GM12878 (cell line): ENCODE results near the gene NFYA.

Experiments used
- KAT2A ChIP-seq: conservative IDR thresholded peaks from 2 replicates; pipeline ENCODE4 v1.6.1; 2011; ENCODE audit warnings: low read depth, low read length; ENCODE audit not compliant: control insufficient read depth
- ZNF24 ChIP-seq: fragments of 450-650 bp; IDR thresholded peaks from 2 replicates; pipeline ENCODE4 v1.6.1; 2017; ENCODE audit warnings: antibody characterized with exemption, mild to moderate bottlenecking

DNA sequence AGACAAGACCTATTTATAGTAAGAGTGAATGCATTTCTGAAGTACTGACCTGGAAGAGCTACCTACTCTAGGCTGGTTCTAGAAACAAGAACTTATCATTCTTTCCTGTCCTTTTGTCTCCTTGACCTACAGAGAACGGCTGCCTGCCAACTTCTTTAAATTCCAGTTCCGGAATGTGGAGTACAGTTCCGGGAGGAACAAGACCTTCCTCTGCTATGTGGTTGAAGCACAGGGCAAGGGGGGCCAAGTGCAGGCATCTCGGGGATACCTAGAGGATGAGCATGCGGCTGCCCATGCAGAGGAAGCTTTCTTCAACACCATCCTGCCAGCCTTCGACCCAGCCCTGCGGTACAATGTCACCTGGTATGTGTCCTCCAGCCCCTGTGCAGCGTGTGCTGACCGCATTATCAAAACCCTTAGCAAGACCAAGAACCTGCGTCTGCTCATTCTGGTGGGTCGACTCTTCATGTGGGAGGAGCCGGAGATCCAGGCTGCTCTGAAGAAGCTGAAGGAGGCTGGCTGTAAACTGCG is 11.5 kb upstream of the NFYA start:
- TF ChIP-seq KAT2A (no peak), ZNF24 (no peak)
